ENCODE results near the gene CAPS. TPM values are rescaled to one million over a fixed set of nuclear protein-coding genes. Genes with fewer than 3 reads are reported as not detected.

Gene CAPS
- total RNA-seq, 1 experiment from 2014 or later: 5.3 TPM

GRCh38 chr19:5889288-5889971, 24.6 kb upstream of the CAPS start:
- ChIA-PET POLR2A (no interaction called here), CTCF (interaction anchor here (0.5 to 4.5 kb wide), 8 partner anchors 8 to 85 kb away, joined by 3 to 66 read pairs (median 4); partner anchors contain the start of genes NDUFA11 and NRTN)
- H3K27ac Mint-ChIP-seq: no peak overlapping the region
- TF ChIP-seq GABPB1 (CRISPR knock-in tag; IDR thresholded peaks at IDR 0.05): no peak
- TF ChIP-seq ZNF281 (CRISPR knock-in tag; IDR thresholded peaks at IDR 0.05): no peak
- no peak for TF ChIP-seq AFF4 (CRISPR knock-in tag; IDR thresholded peaks at IDR 0.05; ENCODE audit: borderline replicate concordance)
- TF ChIP-seq JUN (CRISPR knock-in tag; IDR thresholded peaks at IDR 0.05): no peak
- TF ChIP-seq EMX1 (CRISPR knock-in tag; IDR thresholded peaks at IDR 0.05): no peak
- no peak for TF ChIP-seq PREB (CRISPR knock-in tag; IDR thresholded peaks at IDR 0.05; ENCODE audit: borderline replicate concordance)
- TF ChIP-seq FOXK1 (CRISPR knock-in tag; IDR thresholded peaks at IDR 0.05): no peak
- no peak for TF ChIP-seq ERG (CRISPR knock-in tag; IDR thresholded peaks at IDR 0.05)
- no peak for TF ChIP-seq ELF4 (CRISPR knock-in tag; IDR thresholded peaks at IDR 0.05; ENCODE audit: low read depth)
- no peak for TF ChIP-seq TCF7 (CRISPR knock-in tag; IDR thresholded peaks at IDR 0.05; ENCODE audit: low read depth)
- TF ChIP-seq ZNF512 (CRISPR knock-in tag; IDR thresholded peaks at IDR 0.05; ENCODE audit: borderline replicate concordance): no peak
- peaks cover 33% of the 10 kb centered on the region for H3K27me3 Mint-ChIP-seq (ENCODE audit: low read depth)
- H3K4me1 Mint-ChIP-seq: 0 out of 2 replicates have a peak, but pooled peaks cover 3% of the 10 kb centered on the region
- H3K9me3 Mint-ChIP-seq: no peaks in the 10 kb centered on the region
- DNase-seq (ENCODE audit: low spot score) (no peak), ATAC-seq (no peak)
- H3K36me3 Mint-ChIP-seq: no peaks in the 10 kb centered on the region
- H3K4me3 Mint-ChIP-seq: no peak overlapping the region

- POLR2A ChIA-PET: no interaction called here
- CTCF ChIA-PET: interaction anchor here (0.5 to 4.5 kb wide), 5 partner anchors 13 to 86 kb away, joined by 3 to 66 read pairs (median 4); partner anchors contain the start of genes NDUFA11 and NRTN
- Mint-ChIP-seq H3K9me3 (no peaks in the 10 kb centered on the region), H3K36me3 (no peaks in the 10 kb centered on the region), H3K27ac (no peak overlapping the region), H3K4me1 (0 out of 2 replicates have a peak, but pooled peaks cover 3% of the 10 kb centered on the region), H3K27me3 (ENCODE audit: low read depth) (peaks cover 30% of the 10 kb centered on the region), H3K4me3 (no peak overlapping the region)
- no peak for ATAC-seq
- DNase-seq (ENCODE audit: low spot score): no peak
- TF ChIP-seq STAT6 (CRISPR knock-in tag; conservative IDR thresholded peaks at IDR 0.05; ENCODE audit: low read depth) (no peak), ETV6 (CRISPR knock-in tag; IDR thresholded peaks at IDR 0.05) (no peak), ZNF317 (CRISPR knock-in tag; IDR thresholded peaks at IDR 0.05; ENCODE audit: borderline replicate concordance, low read depth) (no peak), HMGXB4 (CRISPR knock-in tag; IDR thresholded peaks at IDR 0.05) (no peak), ZSCAN18 (CRISPR knock-in tag; IDR thresholded peaks at IDR 0.05) (no peak)
These were observed 24.0 kb upstream of the CAPS start for GRCh38 chr19:5890099-5890498.
